Measurements from ENCODE around the gene CNN1. TPM values are rescaled to one million over a fixed set of nuclear protein-coding genes. Genes with fewer than 3 reads are reported as not detected.

Gene CNN1
- polyA plus RNA-seq, 1 of the 3 experiments (the other 2 are of a cell fraction): 4.6 TPM

GRCh38 chr19:11578258-11579142 lies 39.8 kb downstream of the CNN1 start:
- no peaks in the 10 kb centered on the region for H3K36me3 ChIP-seq (replicated peaks in 1 of 2; ENCODE audit: control insufficient read depth in 1 of 2, insufficient read depth in 2 of 2, low read length in 1 of 2)
- H2AFZ ChIP-seq (ENCODE audit: low read depth): no peak overlapping the region
- no peak overlapping the region for H3K4me3 ChIP-seq (ENCODE audit: low read depth in 2 of 2, low read length in 1 of 2)
- ChIA-PET POLR2A (interaction anchor here (1.2 kb wide), 1 partner anchor 20 kb away, joined by 3 read pairs; the partner anchor contains the start of gene ELOF1), CTCF (interaction anchor here (1.0 kb wide), 2 partner anchors 42 to 83 kb away, joined by 3 to 4 read pairs; no protein-coding TSS in a partner anchor)
- TF ChIP-seq NRF1 (IDR thresholded peaks at IDR 0.05; ENCODE audit: low read depth, low read length) (no peak), USF1 (IDR thresholded peaks at IDR 0.05; ENCODE audit: borderline replicate concordance, low read depth) (no peak), IRF3 (IDR thresholded peaks at IDR 0.05; ENCODE audit: low read depth, low read length) (no peak), SMC3 (IDR thresholded peaks at IDR 0.05; ENCODE audit: low read depth, low read length) (no peak), USF2 (IDR thresholded peaks at IDR 0.05; ENCODE audit: borderline replicate concordance, low read depth, low read length) (no peak), JUND (IDR thresholded peaks at IDR 0.05) (no peak), MXI1 (IDR thresholded peaks at IDR 0.05; ENCODE audit: low read depth, low read length) (no peak), REST (IDR thresholded peaks at IDR 0.05; ENCODE audit: low read depth, low read length) (no peak), EP300 (IDR thresholded peaks at IDR 0.05; ENCODE audit: borderline replicate concordance in 1 of 2, low read depth in 1 of 2, low read length in 1 of 2) (no peak), SIN3A (IDR thresholded peaks at IDR 0.05; ENCODE audit: borderline replicate concordance, low read depth, low read length) (no peak), FOSL2 (IDR thresholded peaks at IDR 0.05; ENCODE audit: borderline replicate concordance, low read depth) (no peak), FOXM1 (IDR thresholded peaks at IDR 0.05; ENCODE audit: low read depth) (no peak), RAD21 (IDR thresholded peaks at IDR 0.05; ENCODE audit: low read length) (no peak), RFX5 (IDR thresholded peaks at IDR 0.05; ENCODE audit: low read length) (no peak), TCF12 (IDR thresholded peaks at IDR 0.05) (no peak)
- TF ChIP-seq, protein P1, sequence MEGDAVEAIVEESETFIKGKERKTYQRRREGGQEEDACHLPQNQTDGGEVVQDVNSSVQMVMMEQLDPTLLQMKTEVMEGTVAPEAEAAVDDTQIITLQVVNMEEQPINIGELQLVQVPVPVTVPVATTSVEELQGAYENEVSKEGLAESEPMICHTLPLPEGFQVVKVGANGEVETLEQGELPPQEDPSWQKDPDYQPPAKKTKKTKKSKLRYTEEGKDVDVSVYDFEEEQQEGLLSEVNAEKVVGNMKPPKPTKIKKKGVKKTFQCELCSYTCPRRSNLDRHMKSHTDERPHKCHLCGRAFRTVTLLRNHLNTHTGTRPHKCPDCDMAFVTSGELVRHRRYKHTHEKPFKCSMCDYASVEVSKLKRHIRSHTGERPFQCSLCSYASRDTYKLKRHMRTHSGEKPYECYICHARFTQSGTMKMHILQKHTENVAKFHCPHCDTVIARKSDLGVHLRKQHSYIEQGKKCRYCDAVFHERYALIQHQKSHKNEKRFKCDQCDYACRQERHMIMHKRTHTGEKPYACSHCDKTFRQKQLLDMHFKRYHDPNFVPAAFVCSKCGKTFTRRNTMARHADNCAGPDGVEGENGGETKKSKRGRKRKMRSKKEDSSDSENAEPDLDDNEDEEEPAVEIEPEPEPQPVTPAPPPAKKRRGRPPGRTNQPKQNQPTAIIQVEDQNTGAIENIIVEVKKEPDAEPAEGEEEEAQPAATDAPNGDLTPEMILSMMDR (IDR thresholded peaks at IDR 0.05): no peak
- H3K4me1 ChIP-seq (ENCODE audit: control insufficient read depth in 1 of 2, insufficient read depth in 2 of 2, low read depth in 1 of 2, low read length in 1 of 2): no peaks in the 10 kb centered on the region; a peak in 1 of 4 replicates
- no peaks in the 10 kb centered on the region for H3K27me3 ChIP-seq (ENCODE audit: insufficient read depth)
- peak; percentile 43 for DNase-seq
- H3K4me2 ChIP-seq: no peak overlapping the region
- H3K9me3 ChIP-seq: no peaks in the 10 kb centered on the region
- no peaks in the 10 kb centered on the region for H3F3A ChIP-seq (replicated peaks; ENCODE audit: insufficient read depth)
- H3K79me2 ChIP-seq (ENCODE audit: insufficient read depth): no peaks in the 10 kb centered on the region
- no peaks in the 10 kb centered on the region for H3K9me2 ChIP-seq
- no peaks in the 10 kb centered on the region for H4K20me1 ChIP-seq (ENCODE audit: insufficient read depth)
- 84% methylated on average over 32 of the region's 62 CpGs for WGBS (ENCODE audit: low lambda C conversion rate)
- no peak overlapping the region for H3K27ac ChIP-seq (ENCODE audit: low read depth in 2 of 2, low read length in 1 of 2)
- no peak overlapping the region for H3K9ac ChIP-seq
